IPS-18c (cell line): ENCODE results near the gene PDLIM4.

Experiments used
- H3K4me3 ChIP-seq: 2 replicates; pipeline ENCODE4 v1.7.0; 2013; ENCODE audit warnings: low read depth, mild to moderate bottlenecking, low read length, moderate library complexity; ENCODE audit not compliant: insufficient read depth
- H3K9me3 ChIP-seq: one replicate; pipeline ENCODE4 v1.6.1; 2013; ENCODE audit warnings: mild to moderate bottlenecking, low read length, moderate library complexity; ENCODE audit not compliant: control insufficient read depth, insufficient read depth

The PDLIM4 gene

DNA sequence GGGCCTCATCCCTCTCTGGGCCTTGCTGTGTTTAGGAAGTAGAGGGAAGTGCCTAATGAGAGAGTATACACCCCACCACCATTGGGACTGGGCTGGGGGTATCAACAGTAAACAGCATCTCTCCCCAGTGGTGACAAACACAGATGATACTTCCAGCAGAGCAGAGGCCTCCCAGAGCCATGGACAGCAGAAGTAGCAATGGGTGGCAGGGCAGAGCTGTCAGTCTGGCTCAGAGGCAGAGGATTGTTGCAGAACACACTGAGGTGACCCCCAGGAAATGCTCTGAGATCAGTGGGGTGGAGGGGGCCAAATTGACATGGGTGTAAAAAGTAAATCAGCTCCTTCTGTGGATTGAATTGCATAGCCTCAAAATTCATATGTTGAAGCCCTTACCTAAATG lies 17.7 kb upstream of the PDLIM4 start:
- Histone ChIP-seq H3K9me3 (peaks cover 5% of the 10 kb centered on the region), H3K4me3 (no peak overlapping the region)

DNA sequence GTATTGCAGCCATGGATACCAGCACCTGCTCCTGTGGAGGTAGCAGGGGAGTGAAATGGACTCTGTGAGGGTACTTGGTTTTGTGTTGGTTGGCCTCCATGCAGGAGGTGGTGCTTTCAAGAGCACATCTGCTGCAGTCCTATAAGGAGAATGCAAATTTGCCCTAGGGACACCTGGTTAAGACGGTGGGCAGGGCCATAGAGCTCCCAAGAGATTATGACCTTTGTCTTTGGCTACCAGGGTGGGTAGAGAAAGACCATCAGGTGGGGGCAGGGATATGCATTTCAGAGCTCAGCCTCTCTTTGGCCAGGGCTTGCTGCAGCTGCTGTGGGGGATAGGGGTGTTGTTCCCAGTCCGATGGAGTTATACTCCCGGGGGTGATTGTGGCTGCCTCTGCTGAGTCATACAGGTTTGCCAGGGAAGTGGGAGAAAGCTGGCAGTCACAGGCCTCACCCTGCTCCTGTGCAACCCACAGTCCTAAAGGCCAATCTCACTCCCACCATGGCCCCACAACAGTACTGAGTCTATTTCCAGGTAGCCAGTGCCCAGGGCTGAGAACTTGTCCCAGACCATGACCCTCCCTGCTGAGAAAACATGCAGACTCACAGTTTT lies 14.0 kb upstream of the PDLIM4 start:
- Histone ChIP-seq H3K4me3 (no peak overlapping the region), H3K9me3 (peaks cover 5% of the 10 kb centered on the region)

DNA sequence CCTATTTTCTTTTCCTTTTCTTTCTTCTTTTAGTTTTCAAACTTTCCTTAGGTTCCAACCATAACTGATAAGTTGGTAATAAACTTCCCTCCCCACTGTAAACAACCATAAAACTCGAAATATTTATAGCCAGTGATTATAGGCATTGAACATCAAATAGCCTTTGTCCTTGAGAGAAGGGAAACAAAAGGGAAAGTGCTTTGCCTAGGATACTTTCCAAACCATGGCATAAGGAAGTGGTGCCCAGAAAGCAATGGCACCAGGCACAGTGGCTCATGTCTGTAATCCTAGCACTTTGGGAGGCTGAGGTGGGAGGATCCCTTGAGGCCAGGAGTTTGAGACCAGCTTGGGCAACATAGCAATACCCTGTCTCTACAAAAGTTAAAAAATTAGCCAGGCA lies 11.9 kb upstream of the PDLIM4 start:
- Histone ChIP-seq H3K4me3 (no peak overlapping the region), H3K9me3 (no peaks in the 10 kb centered on the region)

DNA sequence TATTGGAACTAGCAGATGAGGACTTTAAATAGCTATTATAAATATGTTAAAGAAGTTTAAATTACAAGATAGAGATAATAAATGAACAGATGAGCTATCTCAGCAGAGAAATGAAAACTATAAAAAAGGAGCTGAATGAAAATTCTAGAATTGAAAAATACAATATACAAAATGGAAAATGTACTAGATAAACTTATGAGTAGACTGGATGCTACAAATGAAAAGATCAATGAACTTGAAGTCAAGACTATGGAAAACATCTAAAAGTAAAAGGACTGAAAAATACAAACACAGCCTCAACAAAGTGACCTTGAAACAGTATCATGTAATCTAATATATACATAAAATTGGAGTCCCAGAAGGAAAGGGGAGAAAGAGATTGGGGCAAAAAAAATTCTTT lies 10.7 kb upstream of the PDLIM4 start:
- H3K4me3 ChIP-seq = no peak overlapping the region
- no peaks in the 10 kb centered on the region for H3K9me3 ChIP-seq

DNA sequence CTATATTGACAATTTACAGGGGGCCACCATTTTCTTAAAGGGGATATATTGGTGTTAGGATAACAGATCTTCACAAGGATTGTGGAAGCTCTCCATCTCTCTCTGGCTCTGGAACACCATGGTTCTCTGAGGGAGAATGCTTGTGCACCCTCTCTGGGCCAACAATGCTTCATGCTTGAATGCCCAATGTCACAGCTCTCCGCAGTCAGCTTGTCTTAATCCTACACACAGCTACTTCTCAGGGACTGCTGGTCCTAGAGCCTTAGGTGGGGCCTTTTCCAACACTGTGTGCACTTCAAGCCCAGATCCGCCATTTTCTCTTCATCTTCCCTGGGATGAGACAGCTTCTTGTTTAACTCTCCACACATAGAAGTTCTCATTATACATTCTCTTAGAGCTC lies 6.9 kb upstream of the PDLIM4 start:
- Histone ChIP-seq H3K4me3 (no peak overlapping the region), H3K9me3 (no peaks in the 10 kb centered on the region)

DNA sequence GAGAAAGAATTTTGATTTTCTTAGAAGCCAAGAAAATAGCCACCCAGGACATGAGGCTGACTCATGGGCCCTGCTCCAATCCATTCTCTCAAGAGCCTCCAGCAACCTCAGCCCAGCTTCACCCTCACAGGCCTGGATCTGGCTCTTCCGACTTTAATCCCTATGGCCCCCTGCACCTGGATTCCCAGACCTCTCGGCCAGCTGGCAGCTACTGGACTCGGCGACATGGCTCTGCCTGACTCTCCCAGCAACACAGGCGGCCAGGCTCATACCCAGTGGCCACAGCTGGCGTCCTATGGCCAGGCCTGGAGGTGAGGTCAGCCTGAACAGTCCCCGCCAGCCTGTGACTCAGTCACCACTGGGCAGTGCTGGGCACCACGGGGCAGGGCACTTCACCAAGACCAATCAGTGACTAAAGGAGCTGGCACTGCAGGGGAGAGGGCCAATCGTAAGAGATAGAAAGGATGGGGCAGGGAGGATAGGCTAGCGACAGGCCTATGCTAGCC lies 6.2 kb upstream of the PDLIM4 start:
- Histone ChIP-seq H3K4me3 (no peak overlapping the region), H3K9me3 (no peaks in the 10 kb centered on the region)

DNA sequence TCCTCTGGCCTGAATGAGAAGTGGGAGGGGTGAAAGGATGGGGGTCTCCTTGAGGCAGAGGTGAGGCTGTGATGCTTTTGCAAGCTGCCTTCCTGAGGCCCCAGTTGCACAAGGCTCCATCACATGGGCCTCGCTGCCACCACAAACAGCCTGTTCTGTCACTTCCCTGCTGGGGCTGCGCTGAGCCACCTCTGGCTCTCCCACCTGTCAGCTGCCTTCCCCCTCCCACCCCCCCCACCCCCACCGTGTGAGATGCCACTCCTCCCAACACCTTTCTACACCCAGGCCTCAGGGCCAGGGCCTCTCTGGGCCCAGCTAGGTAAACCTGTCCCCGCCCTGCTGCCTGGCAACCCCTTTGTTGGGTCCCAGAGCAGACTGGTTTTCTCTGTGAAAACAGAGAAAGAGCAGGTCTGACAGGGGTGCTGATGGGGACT lies 4.5 kb upstream of the PDLIM4 start:
- H3K9me3 ChIP-seq = no peaks in the 10 kb centered on the region

DNA sequence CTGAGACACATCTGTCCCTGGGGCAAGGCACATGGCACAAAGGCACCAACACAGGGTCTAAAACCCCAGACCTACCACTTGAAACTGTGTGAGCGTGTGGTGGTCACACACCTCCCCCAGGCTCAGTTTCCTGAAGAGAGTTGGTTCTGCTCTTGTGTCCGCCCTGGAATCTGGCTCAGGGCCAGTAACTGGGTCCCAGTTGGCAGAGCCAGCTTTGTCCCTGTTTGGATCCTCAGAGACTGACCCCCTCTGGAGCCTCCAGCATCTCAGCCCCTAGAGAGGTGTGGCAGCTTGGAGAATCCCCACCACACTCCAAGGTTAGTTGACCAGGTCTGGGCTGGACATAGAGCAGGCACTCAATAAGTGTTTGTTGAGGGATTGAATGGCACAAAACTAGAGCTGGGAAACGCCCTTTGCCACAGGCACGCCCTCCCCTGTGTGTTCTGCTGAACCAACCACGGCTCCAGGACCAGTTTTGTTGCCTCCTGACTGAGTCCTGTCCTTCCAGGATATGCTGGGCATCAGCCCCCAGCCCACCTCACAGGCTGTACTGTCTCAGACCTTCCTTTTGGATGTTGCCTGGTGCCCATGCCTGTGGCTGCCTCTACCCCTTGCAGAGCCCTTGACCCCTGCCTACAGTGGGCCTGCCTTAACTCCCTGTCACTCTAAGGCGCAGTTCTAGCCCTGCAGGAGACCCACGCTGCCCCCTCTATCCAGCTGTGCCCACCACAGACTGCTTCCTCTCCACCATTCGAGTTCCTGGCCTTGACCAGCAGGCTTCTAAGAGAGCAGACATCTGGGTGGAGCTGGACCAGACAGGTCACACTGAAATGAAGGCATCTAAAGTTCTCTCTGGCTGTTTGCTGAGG lies 3.8 kb upstream of the PDLIM4 start:
- Histone ChIP-seq H3K4me3 (no peak overlapping the region), H3K9me3 (no peaks in the 10 kb centered on the region)

More for the DNA sequence above, 4.5 kb upstream of the PDLIM4 start:
- H3K4me3 ChIP-seq = no peak overlapping the region

DNA sequence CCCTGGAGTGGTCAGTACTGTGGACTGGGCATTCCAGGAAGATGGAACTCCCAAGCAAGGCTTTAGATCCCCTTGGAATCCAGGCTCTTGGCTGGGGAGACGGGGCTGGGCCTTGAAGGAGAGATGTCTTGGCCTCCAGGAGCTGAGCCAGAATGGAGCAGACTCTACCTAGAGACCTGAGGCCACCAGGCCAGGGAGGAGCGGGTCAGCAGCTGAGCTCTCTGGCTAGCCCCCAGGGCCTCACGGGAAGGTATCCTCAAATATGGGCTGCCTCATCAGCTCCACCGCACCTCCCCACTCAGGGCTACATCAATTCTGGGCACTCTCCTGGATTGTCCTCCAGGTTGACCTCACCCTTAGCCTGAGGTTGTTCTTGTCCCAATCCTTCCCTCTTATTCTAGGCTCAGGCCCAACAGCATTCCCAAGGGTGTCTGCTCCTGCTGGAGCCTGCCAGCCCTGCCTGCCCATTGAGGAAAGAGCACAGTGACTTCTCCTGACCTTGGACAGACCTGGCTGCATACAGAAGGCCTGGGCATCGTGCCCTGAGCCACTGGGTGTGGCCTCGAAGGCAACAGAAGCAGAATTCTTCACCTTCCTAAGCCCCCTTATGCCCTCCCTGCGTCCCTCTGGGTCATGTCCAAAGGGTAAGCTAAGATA lies 3.0 kb upstream of the PDLIM4 start:
- no peak overlapping the region for H3K4me3 ChIP-seq
- H3K9me3 ChIP-seq = no peaks in the 10 kb centered on the region

DNA sequence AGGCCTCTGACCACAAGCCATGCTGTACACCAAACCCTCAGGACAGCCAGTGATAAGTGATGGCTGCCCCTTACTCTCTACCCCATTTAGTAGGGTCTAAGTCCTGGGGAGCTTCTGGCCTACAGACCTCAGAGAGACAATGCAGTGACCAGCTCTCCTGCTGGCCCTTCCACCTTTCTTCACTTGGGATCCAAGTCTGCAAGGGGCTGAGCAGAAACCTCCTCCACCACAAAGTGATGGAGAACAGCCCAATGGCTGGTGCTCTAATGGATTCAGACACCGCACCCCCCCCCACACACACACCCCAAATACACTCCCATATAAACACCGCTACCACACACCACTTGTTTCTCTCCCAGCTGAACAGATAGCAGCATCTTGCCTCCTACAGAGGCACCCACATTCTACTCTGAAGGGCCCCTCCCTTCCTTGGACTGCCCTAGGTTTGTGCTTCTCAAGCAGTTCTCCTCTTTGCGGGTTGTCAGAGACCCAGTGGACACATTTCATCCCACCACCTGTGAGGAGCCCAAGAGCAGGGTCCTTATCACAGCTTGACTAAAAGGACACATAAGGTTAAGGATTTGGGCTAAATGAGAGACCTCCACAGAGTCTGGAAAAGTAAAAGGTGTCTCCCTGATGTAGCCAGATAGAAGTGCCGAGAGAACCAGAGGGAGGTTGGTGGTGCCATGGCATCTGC lies 1.3 kb upstream of the PDLIM4 start:
- H3K4me3 ChIP-seq = peak overlapping the region; percentile 63; the same call in 1 of the 2 replicates
- no peaks in the 10 kb centered on the region for H3K9me3 ChIP-seq

DNA sequence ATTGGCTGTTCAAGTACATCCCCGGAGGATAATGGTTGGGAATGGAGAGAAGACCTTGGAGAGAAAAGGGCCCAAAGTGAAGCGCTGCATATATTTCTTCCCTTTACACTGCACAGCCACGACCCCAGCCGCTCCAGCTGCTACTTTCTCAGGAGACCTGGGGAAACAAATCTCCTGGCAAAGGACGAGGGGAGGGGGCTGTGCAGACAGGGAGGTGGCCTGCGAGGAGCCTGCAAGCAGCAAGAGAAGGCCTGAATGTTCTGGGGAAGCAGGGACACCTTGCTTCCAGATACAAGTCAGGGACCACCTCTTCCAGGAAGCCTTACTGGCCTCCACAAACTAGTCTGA lies 739 bp upstream of the PDLIM4 start:
- Histone ChIP-seq H3K9me3 (no peaks in the 10 kb centered on the region), H3K4me3 (peak overlapping the region; percentile 63)

DNA sequence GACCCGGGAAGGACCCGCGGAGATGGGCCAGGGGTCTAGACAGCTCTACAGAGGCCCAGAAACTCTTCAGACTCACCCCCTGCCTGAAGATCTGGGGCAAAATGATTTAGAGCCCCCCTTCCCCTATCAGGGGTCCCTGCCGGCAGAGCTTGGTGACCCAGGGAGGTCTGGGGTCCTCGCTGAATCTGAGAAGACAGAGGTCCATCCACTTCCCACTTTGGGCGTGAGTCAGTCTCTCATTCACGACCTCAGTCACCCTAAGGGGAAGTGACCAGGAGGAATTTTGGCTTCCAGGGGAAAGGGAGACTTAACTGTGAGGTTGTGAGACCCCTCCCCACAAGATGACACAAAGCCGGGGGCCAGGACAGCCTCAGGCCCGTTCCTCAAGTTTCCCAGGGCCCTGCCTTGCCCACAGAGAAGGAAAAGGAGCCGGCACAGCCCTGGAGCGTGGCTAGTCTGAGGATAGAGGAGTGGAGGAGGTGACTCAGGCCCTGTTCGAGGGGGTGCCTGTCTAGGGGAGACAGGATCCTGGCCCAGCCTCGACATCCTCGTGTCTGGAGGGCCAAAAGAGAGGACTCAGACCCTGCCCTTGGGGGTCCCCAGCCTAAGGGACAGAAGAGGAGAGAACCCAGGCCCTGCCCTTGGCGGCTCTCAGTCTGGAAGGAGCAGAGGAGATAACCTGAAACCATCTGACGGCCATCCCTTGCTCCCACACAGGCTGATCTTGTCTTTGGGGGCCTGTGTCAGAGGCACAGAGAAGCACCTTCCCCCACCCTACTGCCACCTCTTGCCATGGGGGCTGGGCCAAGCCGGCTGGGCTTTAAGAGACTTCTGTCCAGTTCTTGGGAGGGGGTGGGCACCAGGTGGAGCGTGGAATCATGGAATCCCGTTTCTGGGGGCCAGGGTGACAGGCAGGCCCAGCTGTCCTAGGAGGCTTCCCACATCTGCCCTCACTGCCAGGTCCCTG lies 889 bp downstream of the PDLIM4 start:
- H3K9me3 ChIP-seq = no peaks in the 10 kb centered on the region
- H3K4me3 ChIP-seq = peak overlapping the region; percentile 61

DNA sequence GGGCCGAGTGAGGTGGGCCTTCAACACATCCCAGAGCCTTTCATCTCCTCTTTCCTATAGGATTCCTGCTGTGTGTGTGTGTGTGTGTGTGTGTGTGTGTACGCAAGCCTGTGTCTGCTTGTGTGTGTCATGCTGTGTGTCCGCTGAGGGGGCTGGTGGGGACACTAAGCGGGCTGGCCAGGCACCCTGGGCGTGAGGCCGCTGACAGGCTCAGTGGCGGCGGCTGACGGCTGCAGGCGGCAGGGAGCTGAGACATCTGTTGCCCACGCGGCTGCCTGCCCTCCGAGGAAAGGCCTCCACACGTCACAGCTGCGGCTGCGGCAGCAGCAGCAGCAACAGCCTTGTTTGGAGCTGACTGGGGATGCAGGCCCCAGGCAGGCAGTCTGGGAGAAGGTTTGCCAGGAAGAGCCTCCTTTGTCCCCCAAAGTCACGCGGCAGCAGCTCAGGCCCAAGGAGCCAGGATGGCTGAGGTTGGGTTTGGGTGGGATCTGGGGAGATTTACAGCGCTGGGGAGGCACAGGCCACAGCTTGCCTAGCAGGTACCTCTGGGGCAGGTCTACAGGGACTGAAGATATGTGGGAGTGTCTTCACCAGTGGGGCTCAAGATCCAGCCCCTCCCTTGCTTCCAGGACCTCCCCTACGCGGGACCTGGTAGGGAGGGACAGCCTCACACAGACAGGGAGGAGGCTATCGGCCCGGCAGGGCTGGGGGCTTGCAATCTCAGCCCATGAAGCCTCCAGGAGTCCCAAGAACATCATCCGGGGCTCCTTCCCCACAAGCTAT lies 1.8 kb downstream of the PDLIM4 start:
- no peak overlapping the region for H3K4me3 ChIP-seq

DNA sequence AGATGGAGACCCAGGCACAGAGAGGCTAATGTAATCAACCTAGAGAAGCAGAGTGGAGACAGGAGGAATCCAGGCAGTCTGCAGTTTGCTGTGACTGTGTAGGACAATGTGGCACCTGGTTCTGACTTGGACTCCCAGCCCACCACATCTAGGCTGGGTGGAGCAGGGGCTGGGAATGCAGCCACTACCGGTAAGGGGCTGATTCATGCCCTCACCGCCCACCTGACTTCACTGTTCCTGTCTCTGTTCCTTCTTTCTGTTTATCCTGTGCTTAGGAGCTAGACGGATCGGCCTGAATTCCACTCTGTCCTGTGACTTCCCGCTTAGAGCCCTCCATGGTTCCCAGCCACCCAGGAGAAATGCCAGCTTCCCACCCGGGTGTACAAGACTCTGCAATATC lies 2.6 kb downstream of the PDLIM4 start:
- H3K9me3 ChIP-seq = no peaks in the 10 kb centered on the region
- H3K4me3 ChIP-seq = no peak overlapping the region

More for the DNA sequence above, 1.8 kb downstream of the PDLIM4 start:
- H3K9me3 ChIP-seq = no peaks in the 10 kb centered on the region

DNA sequence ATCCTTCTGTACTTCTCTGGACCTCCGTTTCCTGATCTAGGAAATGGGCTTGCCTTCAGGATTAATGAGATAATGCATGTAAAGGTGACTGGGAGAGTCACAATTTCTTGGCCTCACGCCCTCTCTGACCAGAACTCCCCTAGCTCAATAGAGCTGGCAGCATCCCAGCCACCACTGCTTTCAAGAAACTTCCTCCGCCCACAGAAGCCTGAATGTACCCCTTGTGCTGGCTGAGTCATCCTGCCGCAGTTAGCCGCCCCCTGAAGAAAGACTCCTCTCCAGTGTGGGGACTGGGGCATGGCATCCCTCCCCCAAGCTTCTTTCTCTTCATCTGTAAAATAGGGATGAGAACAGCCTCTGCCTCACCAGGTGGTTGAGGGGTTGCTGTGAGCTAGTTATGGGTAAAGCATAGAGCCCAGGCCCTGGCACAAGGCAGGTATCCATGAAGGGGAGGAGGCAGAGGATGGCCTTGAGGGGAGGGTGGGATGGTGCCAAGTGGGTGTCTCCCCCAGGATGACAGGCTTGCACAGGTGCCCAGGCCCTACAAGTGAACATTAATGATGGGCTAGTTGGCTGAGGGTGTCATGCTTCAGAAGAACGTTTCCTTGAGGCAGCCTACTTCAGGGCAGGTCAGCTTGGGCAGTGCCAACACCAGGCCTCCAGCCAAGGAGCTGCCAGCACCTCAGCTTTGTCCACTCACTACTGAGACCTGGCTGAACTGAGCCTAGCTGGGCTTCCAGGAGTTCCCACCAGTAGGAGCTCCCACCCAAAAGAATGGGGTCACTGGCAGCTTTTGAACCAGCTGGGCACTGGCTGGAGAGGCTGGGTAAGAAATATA lies 3.4 kb downstream of the PDLIM4 start:
- Histone ChIP-seq H3K9me3 (no peaks in the 10 kb centered on the region), H3K4me3 (no peak overlapping the region)
